Fibroblast of lung (primary cell): ENCODE data around the gene PSMB2. TPM values are rescaled to one million over a fixed set of nuclear protein-coding genes. Genes with fewer than 3 reads are reported as not detected.
A peak's percentile ranks its signal among the peaks of the same experiment; 100 is the strongest.

Experiments used
- DNase-seq, 2 donors: peaks; one replicate each; pipeline versions ENCODE4 v3.0.0 to v3.0.0-alpha.2; 2010; ENCODE audit warnings: low read depth in 2 of 2
- H2AFZ ChIP-seq: 2 replicates; pipeline ENCODE4 v1.5.1; 2012; ENCODE audit warnings: low read length, control low read depth, inconsistent platforms
- H3K27ac ChIP-seq: 2 replicates; pipeline ENCODE4 v1.5.1; 2011; ENCODE audit warnings: low read length, control low read depth; ENCODE audit not compliant: insufficient read depth
- H3K27me3 ChIP-seq: 2 replicates; pipeline ENCODE4 v1.5.1; 2011; ENCODE audit warnings: mild to moderate bottlenecking, low read length; ENCODE audit not compliant: control insufficient read depth, insufficient read depth
- H3K36me3 ChIP-seq: 2 replicates; pipeline ENCODE4 v1.5.1; 2011; ENCODE audit warnings: low read length; ENCODE audit not compliant: control insufficient read depth, insufficient read depth
- H3K4me1 ChIP-seq: 2 replicates; pipeline ENCODE4 v1.5.1; 2011; ENCODE audit warnings: low read length; ENCODE audit not compliant: control insufficient read depth, insufficient read depth; ENCODE audit errors: extremely low read depth
- H3K4me2 ChIP-seq: 2 replicates; pipeline ENCODE4 v1.5.1; 2011; ENCODE audit warnings: low read length, control low read depth; ENCODE audit not compliant: insufficient read depth; ENCODE audit errors: extremely low read depth
- H3K4me3 ChIP-seq, 4 experiments: fragments of 200-600 bp in 1 of 4; sonication (generic) in 1 of 4; replicated peaks in 1 of 4; 2 replicates each; pipeline ENCODE4 v1.5.1; 2011 to 2016; ENCODE audit warnings: low read length in 4 of 4, low read depth in 3 of 4, mild to moderate bottlenecking in 3 of 4, control low read depth in 2 of 4, inconsistent platforms in 1 of 4, mixed read lengths in 1 of 4; ENCODE audit not compliant: insufficient read depth in 1 of 4; ENCODE audit errors: control extremely low read depth in 1 of 4
- H3K79me2 ChIP-seq: 2 replicates; pipeline ENCODE4 v1.5.1; 2012; ENCODE audit warnings: mild to moderate bottlenecking, low read length, inconsistent platforms; ENCODE audit not compliant: control insufficient read depth, insufficient read depth
- H3K9ac ChIP-seq: 2 replicates; pipeline ENCODE4 v1.5.1; 2011; ENCODE audit warnings: mild to moderate bottlenecking, low read length, control low read depth; ENCODE audit not compliant: insufficient read depth
- H3K9me3 ChIP-seq: 2 replicates; pipeline ENCODE4 v1.5.1; 2012; ENCODE audit warnings: low read depth, low read length; ENCODE audit not compliant: control insufficient read depth, insufficient read depth
- H4K20me1 ChIP-seq: 2 replicates; pipeline ENCODE4 v1.5.1; 2011; ENCODE audit warnings: low read length; ENCODE audit not compliant: control insufficient read depth, insufficient read depth; ENCODE audit errors: extremely low read depth
- EZH2 ChIP-seq: IDR thresholded peaks from 2 replicates; pipeline ENCODE4 v1.5.1; 2012; ENCODE audit warnings: low read length, control low read depth, mild to moderate bottlenecking; ENCODE audit errors: missing control alignments
- polyA plus RNA-seq, 2 donors: library from polyadenylated mRNA; depleted of rRNA in 1 of 2; stranded (reverse) in 1 of 2; unstranded in 1 of 2; fragments of >200 nt; gene quantifications; 2 replicates each; pipeline ENCODE4 v1.2.1, GENCODE V29; 2011 to 2012; ENCODE audit warnings: missing spikeins in 1 of 2
- total RNA-seq: library from RNA; depleted of rRNA; stranded (reverse); fragments of >200 nt; gene quantifications from 2 replicates; pipeline ENCODE4 v1.2.1, GENCODE V29; 2014
- TF ChIP-seq, protein P1 (sequence below), 2 donors: IDR thresholded peaks in 1 of 2; conservative IDR thresholded peaks in 1 of 2; 1 replicate in 1 of 2; 2 replicates in 1 of 2; pipeline ENCODE4 v1.5.1; 2011 to 2012; ENCODE audit warnings: low read length in 2 of 2, control low read depth in 1 of 2, inconsistent platforms in 1 of 2, low read depth in 1 of 2, mild to moderate bottlenecking in 1 of 2

The PSMB2 gene
- total and polyA plus RNA-seq, 2 donors (not counting 1 experiment from before 2014, with no cell fraction given): 18.3 to 66.8 TPM

DNA sequence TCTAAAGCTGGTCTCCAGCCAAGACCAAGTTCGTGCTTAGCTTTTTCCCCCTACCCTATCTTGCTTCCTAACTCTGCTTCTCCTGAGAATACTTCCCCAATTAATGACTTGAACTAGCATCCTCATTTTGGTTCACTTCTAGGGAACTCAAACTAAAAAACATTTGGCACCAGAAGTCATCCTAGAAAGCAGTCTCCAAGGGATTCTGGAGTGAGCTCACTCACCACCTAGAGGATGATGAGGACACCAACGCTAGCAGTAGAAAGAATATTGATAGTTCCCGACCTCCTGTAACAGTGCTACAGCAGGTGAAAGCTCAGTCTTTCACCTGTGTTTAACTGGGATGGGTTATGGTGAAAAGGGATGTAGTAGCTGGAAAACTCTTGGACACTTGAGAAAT, 4.7 kb upstream of the PSMB2 start:
- no peaks in the 10 kb centered on the region for H3K36me3 ChIP-seq
- H3K9ac ChIP-seq: no peak overlapping the region
- no peak for DNase-seq
- H3K79me2 ChIP-seq: peaks cover 6% of the 10 kb centered on the region
- no peaks in the 10 kb centered on the region for H4K20me1 ChIP-seq
- no peak overlapping the region for H2AFZ ChIP-seq
- H3K4me2 ChIP-seq: no peak overlapping the region
- no peak overlapping the region for H3K4me3 ChIP-seq
- H3K4me1 ChIP-seq: no peaks in the 10 kb centered on the region
- no peak overlapping the region for H3K27ac ChIP-seq
- TF ChIP-seq, protein P1, sequence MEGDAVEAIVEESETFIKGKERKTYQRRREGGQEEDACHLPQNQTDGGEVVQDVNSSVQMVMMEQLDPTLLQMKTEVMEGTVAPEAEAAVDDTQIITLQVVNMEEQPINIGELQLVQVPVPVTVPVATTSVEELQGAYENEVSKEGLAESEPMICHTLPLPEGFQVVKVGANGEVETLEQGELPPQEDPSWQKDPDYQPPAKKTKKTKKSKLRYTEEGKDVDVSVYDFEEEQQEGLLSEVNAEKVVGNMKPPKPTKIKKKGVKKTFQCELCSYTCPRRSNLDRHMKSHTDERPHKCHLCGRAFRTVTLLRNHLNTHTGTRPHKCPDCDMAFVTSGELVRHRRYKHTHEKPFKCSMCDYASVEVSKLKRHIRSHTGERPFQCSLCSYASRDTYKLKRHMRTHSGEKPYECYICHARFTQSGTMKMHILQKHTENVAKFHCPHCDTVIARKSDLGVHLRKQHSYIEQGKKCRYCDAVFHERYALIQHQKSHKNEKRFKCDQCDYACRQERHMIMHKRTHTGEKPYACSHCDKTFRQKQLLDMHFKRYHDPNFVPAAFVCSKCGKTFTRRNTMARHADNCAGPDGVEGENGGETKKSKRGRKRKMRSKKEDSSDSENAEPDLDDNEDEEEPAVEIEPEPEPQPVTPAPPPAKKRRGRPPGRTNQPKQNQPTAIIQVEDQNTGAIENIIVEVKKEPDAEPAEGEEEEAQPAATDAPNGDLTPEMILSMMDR (conservative IDR thresholded peaks at IDR 0.05 in 1 of 2, IDR thresholded peaks at IDR 0.05 in 1 of 2; ENCODE audit: low read depth in 1 of 2, low read length in 2 of 2): no peak
- no peak for TF ChIP-seq EZH2
- H3K9me3 ChIP-seq: no peaks in the 10 kb centered on the region
- H3K27me3 ChIP-seq: peaks cover 14% of the 10 kb centered on the region

DNA sequence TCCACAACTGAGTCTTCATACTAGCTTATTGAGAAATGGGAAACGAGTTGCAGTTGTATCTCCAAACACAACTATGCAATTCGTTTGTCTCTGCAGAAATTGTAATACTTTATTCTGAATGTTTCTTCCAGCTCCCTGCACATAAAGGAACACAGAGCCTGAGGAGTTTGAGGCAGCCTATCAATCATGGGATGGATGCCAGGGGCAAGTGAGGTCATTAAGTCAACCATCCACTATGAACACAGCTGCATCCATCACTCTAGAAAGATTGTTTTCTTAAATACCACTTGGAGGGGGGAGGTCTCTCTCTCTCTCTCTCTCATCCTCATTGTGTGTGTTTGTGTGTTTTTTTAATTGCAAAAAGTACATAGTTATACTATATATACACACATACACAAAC, 2.9 kb upstream of the PSMB2 start:
- no peak overlapping the region for H3K9ac ChIP-seq
- H2AFZ ChIP-seq: no peak overlapping the region
- no peak overlapping the region for H3K27ac ChIP-seq
- no peak overlapping the region for H3K4me2 ChIP-seq
- peaks cover 10% of the 10 kb centered on the region for H3K27me3 ChIP-seq
- TF ChIP-seq, protein P1 (conservative IDR thresholded peaks at IDR 0.05 in 1 of 2, IDR thresholded peaks at IDR 0.05 in 1 of 2; ENCODE audit: low read depth in 1 of 2, low read length in 2 of 2): no peak
- no peak for TF ChIP-seq EZH2
- peaks cover 24% of the 10 kb centered on the region for H3K79me2 ChIP-seq
- no peak for DNase-seq
- no peaks in the 10 kb centered on the region for H3K9me3 ChIP-seq
- H3K36me3 ChIP-seq: no peaks in the 10 kb centered on the region
- H4K20me1 ChIP-seq: no peaks in the 10 kb centered on the region
- no peak overlapping the region for H3K4me3 ChIP-seq
- H3K4me1 ChIP-seq: peaks cover 2% of the 10 kb centered on the region

DNA sequence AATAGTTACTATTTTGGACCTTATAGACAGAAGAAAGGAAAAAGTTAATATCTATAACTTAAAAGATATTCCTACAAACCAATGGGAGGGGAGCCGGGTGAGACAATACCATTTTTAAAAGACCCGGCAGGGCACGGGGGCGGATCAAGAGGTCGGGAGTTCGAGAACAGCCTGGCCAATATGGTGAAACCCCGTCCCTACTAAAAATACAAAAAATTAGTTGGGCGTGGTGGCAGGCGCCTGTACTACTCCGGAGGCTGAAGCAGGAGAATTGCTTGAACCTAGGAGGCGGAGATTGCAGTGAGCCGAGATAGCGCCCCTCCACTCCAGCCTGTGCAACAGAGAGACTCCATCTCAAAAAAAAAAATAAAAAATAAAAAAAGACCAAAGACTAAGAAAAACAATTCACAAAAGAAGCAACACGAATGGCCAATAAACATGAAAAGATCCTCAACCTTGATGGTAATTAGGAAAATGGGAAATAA, 1.2 kb upstream of the PSMB2 start:
- peaks cover 38% of the 10 kb centered on the region for H3K79me2 ChIP-seq
- peak overlapping the region; percentile 66 to 94 (median 88) for H3K4me3 ChIP-seq
- peak overlapping the region; percentile 72 for H3K4me2 ChIP-seq
- DNase-seq: no peak
- no peaks in the 10 kb centered on the region for H3K9me3 ChIP-seq
- H3K36me3 ChIP-seq: no peaks in the 10 kb centered on the region
- no peaks in the 10 kb centered on the region for H4K20me1 ChIP-seq
- peak overlapping the region; percentile 74 for H2AFZ ChIP-seq
- TF ChIP-seq, protein P1 (conservative IDR thresholded peaks at IDR 0.05 in 1 of 2, IDR thresholded peaks at IDR 0.05 in 1 of 2; ENCODE audit: low read depth in 1 of 2, low read length in 2 of 2): no peak
- TF ChIP-seq EZH2: no peak
- H3K9ac ChIP-seq: no peak overlapping the region
- H3K27me3 ChIP-seq: peaks cover 10% of the 10 kb centered on the region
- peak overlapping the region; percentile 80 for H3K27ac ChIP-seq
- H3K4me1 ChIP-seq: peaks cover 2% of the 10 kb centered on the region
